CD8-positive, alpha-beta memory T cell (primary cell): ENCODE data around the gene XK. TPM values are rescaled to one million over a fixed set of nuclear protein-coding genes. Genes with fewer than 3 reads are reported as not detected.
A peak's percentile ranks its signal among the peaks of the same experiment; 100 is the strongest.

Source experiments
- CTCF ChIA-PET: fragments of 350-600 bp; sonication (Branson Sonifier 250); formaldehyde crosslinking; loops from one replicate; lab custom pipeline; 2021; ENCODE audit warnings: antibody characterized with exemption; lab: Charles Lee
- POLR2A ChIA-PET: fragments of 350-600 bp; sonication (Branson Sonifier 250); formaldehyde crosslinking; loops from one replicate; lab custom pipeline; 2021; ENCODE audit warnings: antibody characterized with exemption; lab: Charles Lee
- DNase-seq, 5 donors: peaks; one replicate each; pipeline versions ENCODE4 v3.0.0 to v3.0.0-alpha.2; 2020 to 2022; ENCODE audit warnings: mixed read lengths in 1 of 5
- H3K27ac ChIP-seq: one replicate; pipeline ENCODE4 v1.7.0; 2013; ENCODE audit warnings: low read depth, mild to moderate bottlenecking, low read length, moderate library complexity
- H3K27me3 ChIP-seq: 2 replicates; pipeline ENCODE4 v1.7.0; 2013; ENCODE audit warnings: low read length, mild to moderate bottlenecking; ENCODE audit not compliant: insufficient read depth, poor library complexity, severe bottlenecking
- H3K36me3 ChIP-seq: 2 replicates; pipeline ENCODE4 v1.7.0; 2013; ENCODE audit warnings: mild to moderate bottlenecking, low read length, moderate library complexity; ENCODE audit not compliant: insufficient read depth
- H3K4me1 ChIP-seq: 2 replicates; pipeline ENCODE4 v1.7.0; 2013; ENCODE audit warnings: mild to moderate bottlenecking, low read length, moderate library complexity; ENCODE audit not compliant: insufficient read depth
- H3K4me3 ChIP-seq: 2 replicates; pipeline ENCODE4 v1.7.0; 2013; ENCODE audit warnings: mild to moderate bottlenecking, low read length
- H3K9me3 ChIP-seq: 2 replicates; pipeline ENCODE4 v1.7.0; 2013; ENCODE audit warnings: mild to moderate bottlenecking, low read length
- H3K27ac Mint-ChIP-seq, 8 donors: one replicate each; pipeline ENCODE4 v1.8.0; 2020 to 2021; ENCODE audit warnings: mixed read lengths in 8 of 8, mild to moderate bottlenecking in 6 of 8, inconsistent platforms in 3 of 8, moderate library complexity in 3 of 8
- H3K27me3 Mint-ChIP-seq, 2 donors: one replicate each; pipeline ENCODE4 v1.8.0; 2020 to 2021; ENCODE audit warnings: mixed read lengths in 2 of 2, mild to moderate bottlenecking in 1 of 2, moderate library complexity in 1 of 2
- H3K36me3 Mint-ChIP-seq, 3 donors: one replicate each; pipeline ENCODE4 v1.8.0; 2020 to 2021; ENCODE audit warnings: mixed read lengths in 3 of 3, inconsistent platforms in 1 of 3, mild to moderate bottlenecking in 1 of 3
- H3K4me1 Mint-ChIP-seq, 3 donors: one replicate each; pipeline ENCODE4 v1.8.0; 2020 to 2021; ENCODE audit warnings: mixed read lengths in 3 of 3, inconsistent platforms in 1 of 3, mild to moderate bottlenecking in 1 of 3
- H3K4me3 Mint-ChIP-seq, 7 donors: one replicate each; pipeline ENCODE4 v1.8.0; 2020 to 2021; ENCODE audit warnings: mixed read lengths in 7 of 7, mild to moderate bottlenecking in 6 of 7, moderate library complexity in 4 of 7, inconsistent platforms in 2 of 7
- H3K9me3 Mint-ChIP-seq, 5 donors: one replicate each; pipeline ENCODE4 v1.8.0; 2020 to 2022; ENCODE audit warnings: mixed read lengths in 5 of 5, mild to moderate bottlenecking in 3 of 5, moderate library complexity in 2 of 5, inconsistent platforms in 1 of 5
- polyA plus RNA-seq: library from polyadenylated mRNA; unstranded; fragments of 300-500 nt; fragmentation: Illumina TruSeq; gene quantifications from one replicate; pipeline ENCODE4 v1.2.3, GENCODE V29; 2021
- total RNA-seq, 2 experiments: library from RNA; stranded (reverse); gene quantifications; one replicate each; pipeline ENCODE4 v1.2.3, GENCODE V29; 2021

Gene XK
- total and polyA plus RNA-seq, 3 experiments from 2014 or later: 0.22 to 0.27 TPM; not detected in 1

DNA sequence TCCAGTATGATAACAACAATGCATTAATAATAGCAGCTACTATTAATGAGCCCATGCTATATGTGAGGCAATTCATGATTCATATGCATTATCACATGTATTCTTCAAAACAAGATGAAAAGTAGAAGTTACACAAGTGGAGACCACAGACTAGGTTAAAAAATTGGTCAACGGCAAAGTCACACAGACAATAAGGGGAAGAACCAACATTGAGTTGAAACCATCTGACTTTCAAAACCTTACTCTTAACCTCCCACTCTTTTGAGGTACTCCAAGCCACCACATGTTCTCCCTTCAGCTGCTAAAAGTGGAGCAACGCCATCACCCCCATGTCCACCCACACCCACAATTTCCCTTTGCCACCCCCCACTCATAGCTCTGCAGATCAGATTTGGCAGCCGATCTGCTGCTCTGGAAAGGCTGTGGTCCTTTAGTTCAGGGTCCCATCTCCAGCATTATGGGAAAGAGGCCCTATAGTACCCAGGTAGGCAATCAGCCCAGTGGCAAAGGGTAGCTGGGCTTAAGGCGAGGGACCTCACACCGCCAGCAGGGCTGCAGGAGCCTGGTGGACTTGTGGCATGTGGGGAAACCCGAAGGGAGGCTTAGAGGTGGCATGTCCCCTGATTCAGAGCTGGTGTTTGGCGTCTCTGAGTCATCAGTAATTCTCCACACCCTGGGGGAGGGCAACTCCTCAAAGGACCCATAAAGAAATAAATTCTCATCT is 60.8 kb downstream of the XK start:
- DNase-seq: no peak
- peaks cover 0 to 5% of the 10 kb centered on the region in 2 donors for H3K27me3 Mint-ChIP-seq
- ChIA-PET POLR2A (no interaction called here), CTCF (interaction anchor here (1.0 to 8.4 kb wide), 7 partner anchors 16 to 102 kb away, joined by 3 to 118 read pairs (median 5); no protein-coding TSS in a partner anchor)
- peaks cover 16 to 19% (median 17%) of the 10 kb centered on the region in 3 donors for H3K4me1 Mint-ChIP-seq
- Histone ChIP-seq H3K9me3 (no peaks in the 10 kb centered on the region), H3K36me3 (no peaks in the 10 kb centered on the region), H3K4me1 (no peaks in the 10 kb centered on the region), H3K27me3 (no peaks in the 10 kb centered on the region), H3K27ac (no peak overlapping the region), H3K4me3 (no peak overlapping the region)
- H3K9me3 Mint-ChIP-seq: no peaks in the 10 kb centered on the region
- peak overlapping the region in 2 of 8 donors; percentile 4 to 21 for H3K27ac Mint-ChIP-seq
- no peak overlapping the region for H3K4me3 Mint-ChIP-seq
- H3K36me3 Mint-ChIP-seq: no peaks in the 10 kb centered on the region

- H3K4me1 ChIP-seq: peaks cover under 1% of the 10 kb centered on the region
- Mint-ChIP-seq H3K9me3 (no peaks in the 10 kb centered on the region), H3K36me3 (no peaks in the 10 kb centered on the region), H3K27me3 (peaks cover 0 to 5% of the 10 kb centered on the region in 2 donors), H3K27ac (no peak overlapping the region), H3K4me3 (no peak overlapping the region), H3K4me1 (peaks cover 17 to 24% (median 20%) of the 10 kb centered on the region in 3 donors)
- no peaks in the 10 kb centered on the region for H3K9me3 ChIP-seq
- no peak for DNase-seq
- POLR2A ChIA-PET: no interaction called here
- no peak overlapping the region for H3K4me3 ChIP-seq
- CTCF ChIA-PET: interaction anchor here (8.4 kb wide), 1 partner anchor 78 kb away, joined by 118 read pairs; no protein-coding TSS in a partner anchor
- H3K27me3 ChIP-seq: no peaks in the 10 kb centered on the region
- no peaks in the 10 kb centered on the region for H3K36me3 ChIP-seq
- no peak overlapping the region for H3K27ac ChIP-seq
Observed at GRCh38 chrX:37746951-37747350, 61.4 kb downstream of the XK start.

- Mint-ChIP-seq H3K4me3 (no peak overlapping the region), H3K27me3 (no peaks in the 10 kb centered on the region), H3K9me3 (no peaks in the 10 kb centered on the region), H3K36me3 (peaks cover 0 to 1% (median 0%) of the 10 kb centered on the region in 3 donors), H3K4me1 (peaks cover 5 to 13% (median 10%) of the 10 kb centered on the region in 3 donors), H3K27ac (no peak overlapping the region)
- DNase-seq: no peak
- Histone ChIP-seq H3K36me3 (no peaks in the 10 kb centered on the region), H3K9me3 (no peaks in the 10 kb centered on the region), H3K27ac (no peak overlapping the region), H3K4me1 (peaks cover 50% of the 10 kb centered on the region), H3K4me3 (no peak overlapping the region), H3K27me3 (no peaks in the 10 kb centered on the region)
- ChIA-PET POLR2A (no interaction called here), CTCF (interaction anchor here (1.0 kb wide), 1 partner anchor 72 kb away, joined by 3 read pairs; no protein-coding TSS in a partner anchor)
Observed at GRCh38 chrX:37752281-37752680, 66.7 kb downstream of the XK start.

DNA sequence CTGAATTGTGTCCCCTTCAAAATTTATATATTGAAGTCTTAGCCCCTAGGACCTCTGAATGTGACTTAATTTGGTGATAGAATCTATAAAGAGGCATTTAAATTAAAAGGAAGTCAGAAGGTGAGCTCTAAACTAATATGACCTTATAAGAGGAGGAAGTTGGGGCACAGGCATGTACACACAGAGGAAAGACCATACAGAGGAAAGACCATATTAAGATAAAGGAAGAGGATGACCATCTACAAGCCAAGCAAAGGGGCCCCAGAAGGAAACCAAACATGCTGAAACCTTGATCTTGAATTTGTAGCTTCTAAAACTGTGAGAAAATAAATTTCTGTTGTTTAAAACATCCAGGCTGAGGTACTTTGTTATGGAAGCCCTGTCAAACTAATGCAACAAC is 67.3 kb downstream of the XK start:
- ChIA-PET CTCF (interaction anchor here (1.0 kb wide), 1 partner anchor 72 kb away, joined by 3 read pairs; no protein-coding TSS in a partner anchor), POLR2A (interaction anchor here (0.6 kb wide), 1 partner anchor 94 kb away, joined by 3 read pairs; no protein-coding TSS in a partner anchor)
- Histone ChIP-seq H3K36me3 (no peaks in the 10 kb centered on the region), H3K4me1 (peaks cover 51% of the 10 kb centered on the region), H3K27me3 (no peaks in the 10 kb centered on the region), H3K4me3 (no peak overlapping the region), H3K9me3 (no peaks in the 10 kb centered on the region), H3K27ac (no peak overlapping the region)
- Mint-ChIP-seq H3K4me3 (peak overlapping the region in 3 of 7 donors; percentile 10 to 72 (median 15)), H3K27ac (peak overlapping the region in 5 of 8 donors; percentile 10 to 83 (median 43)), H3K4me1 (peaks cover 12 to 14% (median 13%) of the 10 kb centered on the region in 3 donors), H3K9me3 (no peaks in the 10 kb centered on the region), H3K36me3 (peaks cover 0 to 1% (median 0%) of the 10 kb centered on the region in 3 donors), H3K27me3 (peaks cover 0 to under 1% of the 10 kb centered on the region in 2 donors)
- no peak for DNase-seq

GRCh38 chrX:37753384-37753783 is 67.8 kb downstream of the XK start:
- Mint-ChIP-seq H3K4me3 (peak overlapping the region in 3 of 7 donors; percentile 3 to 72 (median 10)), H3K27me3 (peaks cover 0 to 1% of the 10 kb centered on the region in 2 donors), H3K27ac (peak overlapping the region in 2 of 8 donors; percentile 32 to 67), H3K9me3 (no peaks in the 10 kb centered on the region), H3K4me1 (peaks cover 13 to 14% (median 13%) of the 10 kb centered on the region in 3 donors), H3K36me3 (peaks cover 0 to 1% (median 0%) of the 10 kb centered on the region in 3 donors)
- Histone ChIP-seq H3K9me3 (no peaks in the 10 kb centered on the region), H3K4me3 (no peak overlapping the region), H3K27me3 (no peaks in the 10 kb centered on the region), H3K36me3 (no peaks in the 10 kb centered on the region), H3K4me1 (peaks cover 51% of the 10 kb centered on the region), H3K27ac (no peak overlapping the region)
- POLR2A ChIA-PET: interaction anchor here (0.6 kb wide), 1 partner anchor 93 kb away, joined by 3 read pairs; no protein-coding TSS in a partner anchor
- CTCF ChIA-PET: interaction anchor here (1.0 kb wide), 1 partner anchor 71 kb away, joined by 3 read pairs; no protein-coding TSS in a partner anchor
- no peak for DNase-seq

DNA sequence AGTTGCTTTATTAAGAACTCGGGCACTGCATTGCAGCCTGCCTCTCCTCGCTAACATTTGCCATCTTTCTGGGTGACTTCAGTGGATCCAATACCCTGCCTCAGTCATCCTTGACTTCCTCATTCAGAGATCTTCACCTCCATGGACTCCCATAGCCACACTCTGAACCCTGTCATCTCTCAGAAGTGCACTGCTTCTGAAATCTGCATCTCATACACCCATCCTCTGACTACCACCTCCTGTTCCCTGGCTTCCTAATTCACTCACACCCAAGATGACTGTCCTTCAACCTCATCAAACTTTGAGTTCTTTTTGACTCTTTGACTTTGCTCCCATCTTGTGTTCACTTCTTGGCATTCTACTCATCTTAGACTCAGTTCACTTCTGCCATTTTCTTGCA is 68.9 kb downstream of the XK start:
- Histone ChIP-seq H3K4me1 (peaks cover 51% of the 10 kb centered on the region), H3K27ac (peak overlapping the region; percentile 3), H3K9me3 (no peaks in the 10 kb centered on the region), H3K4me3 (peak overlapping the region; percentile 37), H3K27me3 (no peaks in the 10 kb centered on the region), H3K36me3 (no peaks in the 10 kb centered on the region)
- POLR2A ChIA-PET: no interaction called here
- no peak for DNase-seq
- Mint-ChIP-seq H3K9me3 (no peaks in the 10 kb centered on the region), H3K27ac (no peak overlapping the region), H3K4me1 (peaks cover 13 to 14% (median 13%) of the 10 kb centered on the region in 3 donors), H3K27me3 (peaks cover 0 to 1% of the 10 kb centered on the region in 2 donors), H3K36me3 (peaks cover 0 to 1% (median 0%) of the 10 kb centered on the region in 3 donors), H3K4me3 (no peak overlapping the region)
- CTCF ChIA-PET: interaction anchor here (1.0 kb wide), 1 partner anchor 9 kb away, joined by 3 read pairs; no protein-coding TSS in a partner anchor

DNA sequence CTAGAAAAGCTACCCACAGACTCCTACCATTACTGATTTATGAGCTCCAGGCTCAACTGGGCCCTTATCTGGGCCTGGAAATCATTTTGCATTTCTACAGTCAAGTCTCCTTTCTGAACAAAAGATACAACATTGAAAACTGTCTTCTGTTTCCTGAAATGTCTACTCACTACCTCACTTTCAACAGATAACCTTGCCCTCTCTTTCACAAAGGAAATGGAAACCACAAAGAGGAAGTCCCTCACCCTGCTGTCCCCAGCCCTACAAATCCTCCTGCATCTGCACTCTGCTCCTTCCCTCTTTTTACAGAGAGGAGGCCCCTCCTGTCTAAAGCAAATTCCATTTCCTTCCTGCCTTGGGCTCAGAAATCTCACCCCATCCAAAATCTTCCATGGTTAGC is 69.4 kb downstream of the XK start:
- Histone ChIP-seq H3K36me3 (no peaks in the 10 kb centered on the region), H3K9me3 (no peaks in the 10 kb centered on the region), H3K27ac (peak overlapping the region; percentile 3), H3K4me1 (peaks cover 51% of the 10 kb centered on the region), H3K27me3 (no peaks in the 10 kb centered on the region), H3K4me3 (peak overlapping the region; percentile 37)
- Mint-ChIP-seq H3K27me3 (peaks cover 0 to 1% of the 10 kb centered on the region in 2 donors), H3K9me3 (no peaks in the 10 kb centered on the region), H3K27ac (no peak overlapping the region), H3K36me3 (peaks cover 0 to 1% (median 0%) of the 10 kb centered on the region in 3 donors), H3K4me1 (peaks cover 13 to 14% (median 13%) of the 10 kb centered on the region in 3 donors), H3K4me3 (no peak overlapping the region)
- ChIA-PET CTCF (interaction anchor here (1.0 kb wide), 1 partner anchor 10 kb away, joined by 3 read pairs; no protein-coding TSS in a partner anchor), POLR2A (no interaction called here)
- DNase-seq: peak in 3 of 5 donors; percentile 5 to 47 (median 31)
